ENCODE results near the gene NPY4R2.
"Not testable (repeated sequence)": the region's sequence is repeated elsewhere in the genome, so short reads cannot be mapped to it uniquely, and the experiment has no call there.

DNA sequence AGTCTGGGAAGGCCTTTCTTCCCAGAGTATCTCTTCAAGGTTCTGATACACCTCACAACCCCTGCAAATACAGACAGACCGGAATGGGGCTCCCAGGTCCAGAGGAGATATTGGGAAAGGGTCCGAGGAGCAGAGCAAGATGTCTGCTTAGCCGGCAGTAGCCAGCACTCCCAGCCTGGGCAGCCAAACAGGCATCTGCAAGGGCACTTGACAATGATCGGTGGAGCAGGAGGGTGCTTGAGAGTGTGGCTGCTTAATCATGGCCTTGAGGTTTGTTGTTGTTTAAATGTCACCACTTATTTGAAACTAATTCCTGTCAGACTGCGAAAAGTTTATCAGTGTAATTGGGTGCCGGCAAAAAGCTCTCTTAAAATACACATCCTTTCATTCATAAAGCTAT lies 15.0 kb downstream of the NPY4R2 start:
- TF ChIP-seq, protein P1, sequence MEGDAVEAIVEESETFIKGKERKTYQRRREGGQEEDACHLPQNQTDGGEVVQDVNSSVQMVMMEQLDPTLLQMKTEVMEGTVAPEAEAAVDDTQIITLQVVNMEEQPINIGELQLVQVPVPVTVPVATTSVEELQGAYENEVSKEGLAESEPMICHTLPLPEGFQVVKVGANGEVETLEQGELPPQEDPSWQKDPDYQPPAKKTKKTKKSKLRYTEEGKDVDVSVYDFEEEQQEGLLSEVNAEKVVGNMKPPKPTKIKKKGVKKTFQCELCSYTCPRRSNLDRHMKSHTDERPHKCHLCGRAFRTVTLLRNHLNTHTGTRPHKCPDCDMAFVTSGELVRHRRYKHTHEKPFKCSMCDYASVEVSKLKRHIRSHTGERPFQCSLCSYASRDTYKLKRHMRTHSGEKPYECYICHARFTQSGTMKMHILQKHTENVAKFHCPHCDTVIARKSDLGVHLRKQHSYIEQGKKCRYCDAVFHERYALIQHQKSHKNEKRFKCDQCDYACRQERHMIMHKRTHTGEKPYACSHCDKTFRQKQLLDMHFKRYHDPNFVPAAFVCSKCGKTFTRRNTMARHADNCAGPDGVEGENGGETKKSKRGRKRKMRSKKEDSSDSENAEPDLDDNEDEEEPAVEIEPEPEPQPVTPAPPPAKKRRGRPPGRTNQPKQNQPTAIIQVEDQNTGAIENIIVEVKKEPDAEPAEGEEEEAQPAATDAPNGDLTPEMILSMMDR (IDR thresholded peaks at IDR 0.05): not testable (repeated sequence)
- not testable (repeated sequence) for TF ChIP-seq POLR2A (IDR thresholded peaks at IDR 0.05)

All from prostate gland (tissue), 2 donors.